H1 (cell line): Measurements from ENCODE around the gene ALPL. TPM values are rescaled to one million over a fixed set of nuclear protein-coding genes. Genes with fewer than 3 reads are reported as not detected.

Experiments used
- CBX5 ChIP-seq: fragments of 300-800, 300-1000 bp; sonication (generic); IDR thresholded peaks from 2 replicates; pipeline ENCODE4 v1.7.1; 2016; ENCODE audit warnings: antibody characterized with exemption, low read length, low read depth
- CBX8 ChIP-seq: fragments of 300-800, 300-1000 bp; sonication (generic); IDR thresholded peaks from 2 replicates; pipeline ENCODE4 v1.7.1; 2016; ENCODE audit warnings: low read depth, low read length, borderline replicate concordance
- CHD7 ChIP-seq: fragments of 300-600 bp; sonication (generic); IDR thresholded peaks from 2 replicates; pipeline ENCODE4 v1.7.1; 2012; ENCODE audit warnings: low read length, moderate library complexity, mild to moderate bottlenecking, inconsistent platforms; ENCODE audit not compliant: insufficient replicate concordance
- CREB1 ChIP-seq: IDR thresholded peaks from 2 replicates; pipeline ENCODE4 v1.6.1; 2012; ENCODE audit warnings: inconsistent platforms
- CTBP2 ChIP-seq: IDR thresholded peaks from 2 replicates; pipeline ENCODE4 v1.7.0; 2011; ENCODE audit warnings: borderline replicate concordance, mild to moderate bottlenecking, moderate library complexity, mixed read lengths, low read length; ENCODE audit not compliant: insufficient read depth, insufficient read length
- E2F6 ChIP-seq: IDR thresholded peaks from 2 replicates; pipeline ENCODE4 v1.6.1; 2012; ENCODE audit warnings: inconsistent platforms
- EGR1 ChIP-seq: IDR thresholded peaks from 2 replicates; pipeline ENCODE4 v1.6.1; 2011; ENCODE audit warnings: low read depth, low read length, borderline replicate concordance
- KDM4A ChIP-seq: IDR thresholded peaks from one replicate; pipeline ENCODE4 v1.7.1; 2012; ENCODE audit warnings: low read depth, mild to moderate bottlenecking, moderate library complexity, low read length, inconsistent platforms; ENCODE audit not compliant: severe bottlenecking
- SIN3A ChIP-seq, 2 experiments: IDR thresholded peaks in 1 of 2; conservative IDR thresholded peaks in 1 of 2; 2 replicates each; pipeline ENCODE4 v1.6.1; 2011 to 2012; ENCODE audit warnings: low read length in 2 of 2, improper control_type of control experiment in 1 of 2, low read depth in 1 of 2, mild to moderate bottlenecking in 1 of 2
- SIX5 ChIP-seq: IDR thresholded peaks from 2 replicates; pipeline ENCODE4 v1.6.1; 2011; ENCODE audit warnings: mild to moderate bottlenecking, low read depth, low read length
- SP2 ChIP-seq: IDR thresholded peaks from 2 replicates; pipeline ENCODE4 v1.6.1; 2012; ENCODE audit warnings: mild to moderate bottlenecking, low read length, inconsistent platforms
- polyA plus RNA-seq, 7 experiments: library from polyadenylated mRNA; depleted of rRNA in 3 of 7; stranded (reverse) in 5 of 7; unstranded in 2 of 7; fragments of >200 nt in 5 of 7; fragments of 200-250 nt in 2 of 7; gene quantifications; 1 replicate in 5 of 7; 2 replicates in 1 of 7; 4 replicates in 1 of 7; pipeline versions ENCODE4 v1.2.1 to v1.2.3, GENCODE V29; 2011 to 2013; ENCODE audit warnings: missing spikeins in 2 of 7, mixed read lengths in 2 of 7
- total RNA-seq: library from RNA; stranded (reverse); fragmentation: NEBNext Ultra II Directional; extraction: Animal tissue kit (Norgen Biotek cat#: 25700); gene quantifications from 2 replicates; pipeline ENCODE4 v1.2.1, GENCODE V29; 2021

Gene ALPL
- total and polyA plus RNA-seq, 2 of the 8 experiments (the other 6 are each of a cell fraction or from before 2014, with no cell fraction given), result 175 to 362 TPM

GRCh38 chr1:21626921-21627339 lies 117.7 kb downstream of the ALPL start (continued):
- TF ChIP-seq CHD7 (no peak), E2F6 (no peak), SIX5 (no peak), SP2 (no peak), CTBP2 (no peak), CBX8 (no peak), CREB1 (no peak), KDM4A (no peak), EGR1 (no peak), CBX5 (no peak), SIN3A (conservative IDR thresholded peaks at IDR 0.05 in 1 of 2, IDR thresholded peaks at IDR 0.05 in 1 of 2; ENCODE audit: low read depth in 1 of 2, low read length in 2 of 2) (no peak)
